GM20431 (cell line): ENCODE data around the gene MT1E.
"Not testable (repeated sequence)": the region's sequence is repeated elsewhere in the genome, so short reads cannot be mapped to it uniquely, and the experiment has no call there.

Source experiments
- in situ Hi-C: fragments of 300-500 bp; cut with MseI, MboI; formaldehyde crosslinking; loops from one replicate; pipeline ENCODE4 v1.15.0; 2020; ENCODE audit warnings: low sequenced_read_pairs; ENCODE audit not compliant: unreplicated experiment

MT1E gene

DNA sequence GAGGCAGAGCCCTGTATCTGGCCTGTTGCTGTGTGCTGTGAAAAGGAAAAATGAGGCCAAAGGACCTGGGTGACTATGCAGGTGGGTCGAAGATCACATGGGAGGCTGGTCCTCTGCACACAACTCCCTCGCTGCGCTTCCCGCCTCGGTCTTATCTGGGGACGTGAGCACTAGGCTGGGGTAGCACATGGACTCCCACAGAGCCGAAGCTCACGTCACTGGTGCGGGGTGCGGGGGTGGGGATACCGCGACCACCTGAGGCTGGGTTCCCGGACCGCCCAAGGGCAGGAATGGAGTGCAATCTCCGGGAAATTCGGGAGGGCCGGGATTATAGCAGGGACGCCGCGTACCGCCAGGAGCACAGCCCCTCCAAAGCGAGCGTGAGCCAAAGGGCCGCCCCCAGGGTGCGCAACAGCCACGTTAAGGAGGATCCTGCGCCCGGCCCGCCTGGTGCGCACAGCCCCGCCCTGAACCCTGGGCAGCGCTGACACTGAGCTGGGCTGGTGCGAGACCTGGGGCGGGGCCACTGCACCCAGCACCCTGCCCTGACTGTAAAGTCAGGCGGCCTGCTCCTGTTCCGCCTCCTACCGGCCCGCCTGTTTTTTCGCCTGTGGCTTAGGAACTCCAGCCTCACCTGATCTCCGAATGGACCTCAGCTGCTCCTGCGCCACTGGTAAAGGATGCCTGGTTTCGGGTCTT lies 17.6 kb downstream of the MT1E start:
- in situ Hi-C loops = no loop called here

DNA sequence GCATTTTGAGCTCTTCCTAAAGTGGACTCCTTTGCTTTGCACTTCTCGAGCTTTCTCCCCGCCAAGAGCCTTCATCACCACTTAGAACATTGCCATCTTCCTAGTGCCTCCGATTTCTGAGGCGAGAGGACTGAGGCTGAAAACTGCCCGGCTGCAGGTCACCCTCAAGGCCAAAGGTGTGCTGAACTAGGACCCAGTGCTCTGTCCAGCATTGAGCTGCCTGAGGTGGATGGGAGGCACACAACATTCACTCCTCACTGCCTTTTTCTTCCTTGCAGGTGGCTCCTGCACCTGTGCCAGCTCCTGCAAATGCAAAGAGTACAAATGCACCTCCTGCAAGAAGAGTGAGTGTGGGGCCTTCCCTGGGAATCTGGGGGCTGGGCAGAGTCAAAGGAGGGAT lies 18.3 kb downstream of the MT1E start:
- in situ Hi-C loops = no loop called here

DNA sequence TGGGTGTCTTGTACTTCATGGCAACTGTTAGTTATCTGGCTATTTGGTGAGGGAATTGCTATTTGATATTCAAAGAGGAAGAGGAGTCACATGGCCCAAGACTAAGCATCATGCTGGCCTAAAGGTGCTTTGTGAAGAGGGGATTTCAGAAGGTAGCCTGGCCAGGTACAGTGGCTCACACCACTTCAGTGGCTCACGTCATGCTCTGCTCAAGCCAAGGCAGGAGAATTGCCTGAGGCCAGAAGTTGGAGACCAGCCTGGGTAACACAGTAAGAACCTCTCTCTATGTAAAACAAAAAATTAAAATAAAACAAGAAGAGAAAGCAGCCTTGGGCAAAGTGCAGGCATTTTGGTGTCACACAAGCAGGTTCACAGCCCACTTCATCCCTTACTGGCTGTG lies 19.7 kb downstream of the MT1E start:
- in situ Hi-C loops = no loop called here

DNA sequence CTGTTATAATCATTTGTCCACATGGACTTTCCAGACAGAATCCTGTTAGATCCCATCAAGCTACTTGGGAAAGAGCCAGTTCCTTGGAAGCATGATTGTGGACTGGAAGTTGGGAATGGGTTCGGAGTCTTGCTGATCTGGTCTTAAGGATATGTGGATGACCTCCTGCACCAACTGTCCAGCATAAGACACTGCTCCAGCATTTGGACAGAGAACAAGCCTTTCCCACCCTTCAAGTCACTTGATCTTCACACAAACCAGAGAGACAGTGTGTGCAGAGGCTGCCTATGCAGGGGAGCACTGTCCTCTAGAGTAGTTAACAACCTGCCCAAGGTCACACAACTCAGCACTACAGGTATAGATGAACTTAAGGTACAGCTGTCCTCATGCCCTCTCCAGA lies 20.3 kb downstream of the MT1E start:
- in situ Hi-C loops = no loop called here

DNA sequence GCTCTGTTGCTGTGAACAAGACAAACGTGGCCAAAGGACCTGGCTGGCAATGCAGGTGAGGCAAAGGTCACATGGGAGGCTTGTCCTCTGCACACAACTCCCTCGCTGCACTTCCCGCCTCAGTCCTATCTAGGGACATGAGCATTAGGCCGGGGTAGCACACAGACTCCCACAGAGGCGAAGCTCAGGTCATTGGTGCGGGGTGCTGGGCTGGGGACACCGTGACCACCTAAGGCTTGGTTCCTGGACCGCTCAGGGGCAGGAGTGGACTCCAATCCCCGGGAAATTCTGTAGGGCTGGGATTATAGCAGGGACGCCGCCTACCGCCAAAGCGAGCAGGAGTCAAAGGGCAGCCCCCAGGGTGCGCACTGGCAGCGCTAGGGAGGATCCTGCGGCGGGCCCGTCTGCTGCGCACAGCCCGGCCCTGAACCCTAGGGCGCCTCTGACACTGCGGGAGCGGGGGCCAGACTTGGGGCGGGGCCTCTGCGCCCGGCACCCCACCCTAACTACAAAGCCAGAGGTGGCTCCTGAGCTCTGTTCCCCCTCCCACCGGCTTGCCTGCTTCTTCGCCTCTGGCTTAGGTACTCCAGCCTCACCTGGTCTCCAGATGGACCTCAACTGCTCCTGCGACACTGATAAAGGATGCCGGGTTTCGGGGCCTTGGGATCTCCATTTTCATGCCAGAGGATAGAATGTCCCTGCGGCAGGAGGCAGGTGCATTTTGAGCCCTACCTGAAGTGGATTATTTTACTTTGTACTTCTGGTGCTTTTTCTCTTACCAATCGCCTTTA lies 22.3 kb downstream of the MT1E start:
- in situ Hi-C loops = no loop called here

DNA sequence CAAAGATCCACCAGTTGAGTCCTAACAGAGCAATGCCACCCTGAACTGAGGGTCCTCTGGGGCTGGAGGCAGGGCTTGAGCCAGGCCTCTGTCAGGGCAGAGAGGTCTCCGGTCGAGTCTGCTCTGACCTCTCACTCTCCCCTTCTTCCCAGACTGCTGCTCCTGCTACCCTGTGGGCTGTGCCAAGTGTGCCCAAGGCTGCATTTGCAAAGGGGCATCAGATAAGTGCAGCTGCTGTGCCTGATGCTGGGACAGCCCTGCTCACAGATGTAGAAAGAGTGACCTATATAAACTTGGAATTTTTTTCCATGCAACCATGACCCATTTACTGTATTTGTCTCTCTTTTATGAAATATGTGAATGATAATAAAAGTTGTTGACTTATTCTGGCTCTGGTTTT lies 23.7 kb downstream of the MT1E start:
- in situ Hi-C loops = no loop called here

DNA sequence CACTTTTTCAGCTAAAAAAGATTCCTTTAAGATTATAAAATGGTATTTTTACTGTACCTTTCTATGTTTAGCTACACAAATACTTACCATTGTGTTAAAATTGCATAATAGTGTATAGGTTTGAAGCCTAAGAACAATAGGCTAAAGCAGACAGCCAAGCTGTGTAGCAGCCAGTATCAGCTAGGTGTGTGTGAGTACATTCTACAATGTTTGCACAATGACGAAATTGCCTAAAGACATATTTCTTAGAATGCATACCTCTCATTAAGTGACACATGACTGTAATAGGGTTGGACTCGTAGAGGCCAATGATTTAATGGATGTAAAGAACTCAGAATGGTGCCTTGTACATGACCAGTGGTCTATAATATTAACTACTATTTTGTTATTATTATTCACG lies 24.2 kb downstream of the MT1E start:
- in situ Hi-C loops = no loop called here

DNA sequence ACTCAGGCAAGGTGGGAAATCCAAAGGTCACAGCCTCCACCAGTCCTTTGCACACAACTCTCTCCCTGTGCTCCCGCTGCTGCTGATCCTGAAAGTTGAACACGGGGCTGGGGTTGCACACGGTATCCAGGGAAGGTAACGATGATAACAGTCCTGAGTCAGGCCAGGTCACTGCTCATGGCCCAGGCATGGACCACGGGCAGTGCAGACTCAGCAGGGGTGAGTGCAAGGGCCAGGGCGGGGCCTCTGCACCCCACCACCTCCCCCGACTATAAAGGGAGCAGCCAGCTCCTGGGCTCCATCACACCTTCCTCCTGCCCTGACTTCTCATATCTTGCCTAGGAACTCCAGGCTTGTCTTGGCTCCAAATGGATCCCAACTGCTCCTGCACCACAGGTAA lies 26.0 kb downstream of the MT1E start, which contains the start of gene MT1B:
Gene MT1B (plus strand): TSS at position 301 of the 400 bp plus-strand sequence. CDS start 68 bp downstream, at position 369.
- in situ Hi-C loops = no loop called here

DNA sequence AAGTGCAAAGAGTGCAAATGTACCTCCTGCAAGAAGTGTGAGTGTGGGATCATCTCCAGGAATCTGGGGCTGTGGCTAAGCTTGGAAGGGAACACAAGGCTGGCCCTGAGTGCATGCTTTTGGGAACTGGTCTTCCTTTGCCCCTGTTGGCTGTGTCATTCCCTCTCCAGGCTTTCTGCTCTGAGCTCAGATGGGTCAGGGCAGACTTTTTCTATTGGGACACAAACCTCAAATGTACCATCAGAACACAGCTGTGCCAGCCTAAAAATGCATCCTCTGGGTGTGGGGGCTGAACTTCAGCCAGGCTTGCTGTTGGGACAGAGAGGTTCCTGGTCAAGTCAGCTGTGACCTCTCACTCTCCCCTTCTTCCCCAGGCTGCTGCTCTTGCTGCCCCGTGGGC lies 27.0 kb downstream of the MT1E start:
- in situ Hi-C loops = no loop called here

DNA sequence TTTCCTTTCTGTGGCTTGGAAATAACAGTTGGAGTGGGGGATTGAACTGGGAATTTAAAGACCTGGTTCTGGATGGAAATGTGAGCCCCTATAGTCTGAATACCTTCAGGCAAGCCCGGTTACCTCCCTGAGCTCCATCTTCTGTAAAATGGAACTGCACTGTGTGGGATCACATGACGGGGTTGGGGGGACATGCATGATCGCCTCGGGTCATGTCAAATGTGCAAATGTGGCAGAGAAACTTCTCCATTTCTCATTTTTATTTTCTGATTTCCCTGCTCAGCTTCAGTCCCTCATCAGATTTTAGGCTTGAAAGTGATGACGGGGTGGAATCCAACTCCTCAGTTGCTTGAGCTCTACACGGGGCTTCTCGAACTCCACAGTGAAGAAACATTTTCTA lies 27.6 kb downstream of the MT1E start:
- in situ Hi-C loops = no loop called here

DNA sequence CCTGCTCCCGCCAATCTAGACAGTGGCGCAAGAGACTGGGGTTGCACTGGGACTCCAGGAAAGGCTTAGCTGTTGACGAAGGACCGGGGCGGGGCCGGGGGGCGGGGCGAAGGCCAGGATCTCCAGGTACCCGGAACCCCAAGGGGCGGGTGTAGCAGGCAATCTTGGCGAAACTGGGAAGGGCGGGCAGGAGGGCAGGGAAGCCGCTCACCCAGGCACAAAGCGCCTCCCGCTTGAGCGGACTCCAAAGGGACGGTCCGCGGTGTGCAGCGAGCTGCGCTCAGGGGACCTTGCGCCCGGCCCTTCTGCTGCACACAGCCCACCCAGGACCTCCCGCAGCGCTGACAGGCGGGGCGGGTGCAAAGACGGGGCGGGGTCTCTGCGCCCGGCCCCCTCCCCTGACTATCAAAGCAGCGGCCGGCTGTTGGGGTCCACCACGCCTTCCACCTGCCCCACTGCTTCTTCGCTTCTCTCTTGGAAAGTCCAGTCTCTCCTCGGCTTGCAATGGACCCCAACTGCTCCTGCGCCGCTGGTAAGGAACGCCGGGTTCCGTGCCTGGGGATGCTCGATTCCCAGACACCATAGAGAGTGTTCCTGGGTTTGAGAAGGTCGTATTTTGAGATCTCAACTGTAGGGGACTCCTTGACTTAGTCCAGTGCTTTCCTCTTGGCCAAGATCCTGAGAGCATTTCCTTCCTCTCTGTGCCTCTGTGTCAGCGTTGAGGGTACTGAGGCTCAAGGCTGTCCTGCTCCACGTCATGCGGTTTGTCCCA lies 32.2 kb downstream of the MT1E start, which contains the start of gene MT1F:
Gene MT1F (plus strand): TSS at position 405 of the 772 bp plus-strand sequence. CDS start 100 bp downstream, at position 505.
- in situ Hi-C loops = no loop called here

DNA sequence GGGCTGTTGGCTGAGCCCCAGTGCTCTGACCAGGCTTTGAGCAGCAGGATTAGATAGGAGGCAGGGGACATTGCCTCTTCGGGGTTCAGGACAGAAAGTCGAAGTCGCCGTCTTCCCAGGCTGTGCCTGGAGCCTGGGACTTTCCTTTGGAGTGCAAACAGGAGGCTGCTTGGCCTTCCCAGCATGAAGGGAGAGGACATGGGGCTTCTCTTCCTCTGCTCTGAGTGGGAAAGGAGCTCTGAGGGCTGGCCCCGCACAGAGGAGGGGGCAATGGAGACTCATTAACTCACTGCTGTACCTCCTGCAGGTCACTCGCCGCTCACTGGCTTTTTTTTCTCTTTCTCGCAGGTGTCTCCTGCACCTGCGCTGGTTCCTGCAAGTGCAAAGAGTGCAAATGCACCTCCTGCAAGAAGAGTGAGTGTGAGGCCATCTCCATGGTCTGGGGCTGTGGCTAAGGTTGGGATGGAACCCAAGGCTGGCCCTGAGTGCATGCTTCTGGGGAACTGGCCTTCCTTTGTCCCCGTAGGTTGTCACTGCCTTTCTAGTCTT lies 32.8 kb downstream of the MT1E start:
- in situ Hi-C loops = no loop called here

DNA sequence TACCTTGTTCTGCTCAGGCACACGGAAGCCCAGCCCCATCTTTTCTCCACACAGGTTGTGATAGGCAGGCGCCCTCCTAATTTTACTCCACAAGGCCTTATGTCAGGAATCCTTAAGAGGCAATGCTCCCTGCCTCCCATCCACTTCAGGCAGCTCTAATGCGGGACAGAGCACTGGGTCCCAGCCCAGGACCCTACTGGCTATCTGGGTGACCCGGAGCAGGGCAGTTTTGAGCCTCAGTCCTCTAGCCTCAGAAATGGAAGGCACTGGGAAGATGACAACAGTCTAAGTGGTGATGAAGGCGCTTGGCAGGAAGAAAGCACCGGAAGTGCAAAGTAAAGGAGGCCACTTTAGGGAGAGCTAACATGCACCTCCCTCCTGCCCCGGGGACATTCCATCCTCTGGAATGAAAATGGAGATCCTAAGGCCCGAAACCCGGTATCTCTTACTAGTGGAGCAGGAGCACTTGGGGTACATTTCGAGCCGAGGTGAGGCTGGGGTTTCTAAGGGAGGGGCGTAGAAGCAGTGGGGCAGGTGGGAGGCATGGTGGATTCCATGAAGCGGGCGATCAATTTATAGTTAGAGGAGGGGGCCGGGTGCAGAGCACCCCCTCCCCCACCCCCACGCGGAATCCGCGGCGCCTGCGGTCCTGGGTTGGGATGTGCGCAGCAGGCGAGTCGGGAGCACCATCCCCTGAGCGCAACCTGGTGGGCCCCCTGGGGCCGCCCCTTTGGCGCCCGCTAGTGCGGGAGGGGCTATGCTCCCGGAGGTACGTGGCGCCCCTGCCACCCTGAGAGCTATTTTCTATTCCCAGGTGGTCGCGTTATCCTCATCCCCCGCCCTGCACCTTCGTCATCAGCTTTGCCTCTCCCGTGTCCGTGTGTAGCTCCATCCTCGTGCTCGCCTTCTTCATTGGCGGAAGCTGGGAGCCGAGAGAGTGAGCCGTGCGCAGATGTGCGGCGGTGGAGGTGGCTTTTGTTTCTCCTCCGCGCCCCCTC lies 37.1 kb downstream of the MT1E start:
- in situ Hi-C loops = no loop called here

DNA sequence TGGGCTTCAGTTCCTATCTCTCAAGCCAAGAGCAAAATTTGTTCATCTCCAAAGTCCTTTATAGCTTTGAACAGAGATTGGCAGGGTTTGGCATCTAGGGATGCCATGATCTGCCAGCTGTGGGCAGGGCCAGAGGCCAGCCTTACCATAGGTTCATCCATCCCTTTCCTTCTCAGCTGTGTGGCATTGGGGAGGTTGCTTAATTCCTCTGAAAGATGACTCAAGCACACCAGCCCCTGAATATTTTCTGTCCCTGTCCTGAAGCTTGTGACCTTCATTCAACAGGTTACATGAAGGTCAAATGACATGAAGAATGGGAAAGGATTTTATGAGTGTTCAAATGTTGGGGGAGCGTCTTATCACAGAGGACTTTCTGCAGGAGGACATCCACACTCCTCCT lies 38.9 kb downstream of the MT1E start:
- in situ Hi-C loops = no loop called here

DNA sequence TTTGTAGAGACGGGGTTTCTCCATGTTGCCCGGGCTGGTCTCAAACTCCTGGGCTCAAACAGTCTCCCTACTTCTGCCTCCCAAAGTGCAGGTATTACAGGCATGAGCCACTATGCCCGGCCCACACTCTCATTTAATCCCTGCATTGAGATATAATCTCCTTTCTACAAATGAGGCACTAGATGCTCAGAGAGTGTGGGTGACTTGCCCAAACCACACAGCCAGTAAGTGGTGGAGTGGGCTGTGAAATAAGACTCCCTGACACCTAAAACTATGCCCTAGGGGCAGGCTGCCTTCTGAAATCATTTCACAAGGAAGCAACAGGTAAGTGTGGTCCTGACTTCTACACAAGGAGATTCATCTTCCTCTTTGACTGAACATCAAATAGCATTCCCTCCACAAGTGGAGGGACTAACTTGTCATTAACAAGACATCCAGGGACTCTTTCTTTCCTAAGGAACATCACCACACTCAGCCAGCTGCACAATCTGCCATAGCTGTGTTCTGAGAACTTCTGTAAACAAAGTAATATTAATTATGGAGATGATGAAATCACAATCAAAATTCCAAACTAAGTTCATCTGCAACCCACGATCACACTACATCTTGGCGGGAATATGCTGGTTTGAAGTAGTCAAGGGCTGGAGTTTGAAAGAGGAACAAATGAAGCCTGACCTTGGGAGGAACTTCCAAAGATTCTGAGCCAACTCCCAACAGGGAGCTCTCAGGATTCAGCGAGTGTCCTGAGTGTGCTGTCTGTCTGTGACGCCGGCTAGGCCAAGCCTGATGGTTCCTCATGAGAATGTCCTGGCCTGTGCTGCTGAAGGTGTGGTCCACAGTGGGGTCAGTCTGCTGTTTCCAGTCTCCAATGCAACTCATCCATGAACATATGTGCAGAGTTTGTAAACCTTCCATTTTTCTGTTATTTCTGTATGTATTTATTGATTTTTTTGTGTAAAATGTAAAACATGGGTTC lies 40.0 kb downstream of the MT1E start:
- in situ Hi-C loops = not testable (repeated sequence)

DNA sequence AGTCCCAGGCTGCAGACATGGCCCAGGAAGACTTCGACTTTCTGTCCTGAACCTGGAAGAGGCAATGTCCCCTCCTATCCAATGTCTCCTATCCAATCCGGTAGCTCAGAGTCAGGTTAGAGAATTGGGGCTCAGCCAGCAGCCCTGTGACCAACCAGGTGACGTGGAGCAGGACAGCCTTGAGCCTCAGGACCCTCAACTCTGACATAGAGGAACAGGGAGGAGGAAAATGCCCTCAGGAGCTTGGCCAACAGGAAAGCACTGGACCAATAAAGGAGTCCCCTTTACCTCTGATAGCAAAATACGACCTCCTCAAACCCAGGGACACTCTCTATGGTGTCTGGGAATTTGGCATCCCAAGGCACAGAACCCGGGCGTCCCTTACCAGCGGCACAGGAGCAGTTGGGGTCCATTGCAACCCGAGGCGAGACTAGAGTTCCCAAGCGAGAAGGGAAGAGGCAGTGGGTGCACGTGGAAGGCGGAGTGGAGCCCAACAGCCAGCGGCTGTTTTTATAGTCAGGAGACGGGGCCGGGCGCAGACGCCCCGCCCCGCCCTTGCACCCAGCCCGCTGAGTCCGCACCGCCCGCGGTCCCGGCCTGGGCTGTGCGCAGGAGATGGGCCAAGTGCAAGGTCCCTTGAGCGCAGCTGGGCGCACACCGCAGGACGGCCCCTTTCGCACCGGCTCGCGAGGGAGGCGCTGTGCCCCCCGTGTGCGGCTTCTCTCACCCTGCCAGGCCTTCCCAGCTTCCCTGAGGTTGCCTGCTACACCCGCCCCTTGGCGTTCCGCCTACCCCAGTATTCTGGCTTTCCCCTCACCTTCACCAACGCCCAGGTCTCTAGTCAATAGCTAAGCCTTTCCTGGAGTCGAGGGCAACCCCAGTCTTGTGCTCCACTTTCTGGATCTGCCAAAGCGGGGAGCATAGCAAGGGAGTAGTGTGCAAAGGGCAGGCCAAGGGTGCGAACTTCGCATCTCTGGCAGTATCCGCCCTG lies 42.3 kb downstream of the MT1E start, which contains the start of gene MT1G:
Gene MT1G (minus strand): TSS at position 485 of the 991 bp plus-strand sequence. CDS start 72 bp downstream, at position 413.
- in situ Hi-C loops = no loop called here
